Activated CD8-positive, alpha-beta T cell treated with anti-CD3 and anti-CD28 coated beads, Interleukin-2, amount 10 ng/mL, durations not matched to agents 7 days and 5 days (primary cell): ENCODE results near the gene CCDC88C. TPM values are rescaled to one million over a fixed set of nuclear protein-coding genes. Genes with fewer than 3 reads are reported as not detected.
"Not testable (repeated sequence)": the region's sequence is repeated elsewhere in the genome, so short reads cannot be mapped to it uniquely, and the experiment has no call there.

Experiments used
- ATAC-seq: fragments of 150-1000 bp; cut with Tn5 transposase; one replicate; pipeline ENCODE4 v1.10.0; 2021; ENCODE audit warnings: moderate library complexity
- CTCF ChIA-PET: fragments of 350-600 bp; sonication (Branson Sonifier 250); formaldehyde crosslinking; loops from one replicate; lab custom pipeline; 2021; ENCODE audit warnings: antibody characterized with exemption; lab: Charles Lee
- POLR2A ChIA-PET: fragments of 350-600 bp; sonication (Branson Sonifier 250); formaldehyde crosslinking; loops from one replicate; lab custom pipeline; 2021; ENCODE audit warnings: antibody characterized with exemption; lab: Charles Lee
- DNase-seq: peaks from one replicate; pipeline ENCODE4 v3.0.0-alpha.2; 2020
- H3K27ac Mint-ChIP-seq: one replicate; pipeline ENCODE4 v1.8.0; 2021; ENCODE audit warnings: mild to moderate bottlenecking, mixed read lengths
- H3K27me3 Mint-ChIP-seq: one replicate; pipeline ENCODE4 v1.8.0; 2021; ENCODE audit warnings: low read depth, mixed read lengths
- H3K36me3 Mint-ChIP-seq: one replicate; pipeline ENCODE4 v1.8.0; 2021; ENCODE audit warnings: low read depth, mixed read lengths
- H3K4me1 Mint-ChIP-seq: one replicate; pipeline ENCODE4 v1.8.0; 2021; ENCODE audit warnings: low read depth, mixed read lengths
- H3K4me3 Mint-ChIP-seq: one replicate; pipeline ENCODE4 v1.8.0; 2021; ENCODE audit warnings: mild to moderate bottlenecking, mixed read lengths
- H3K9me3 Mint-ChIP-seq: one replicate; pipeline ENCODE4 v1.8.0; 2022; ENCODE audit warnings: mixed read lengths; ENCODE audit not compliant: insufficient read depth
- total RNA-seq, 2 experiments: library from RNA; stranded (reverse); gene quantifications; one replicate each; pipeline ENCODE4 v1.2.3, GENCODE V29; 2021

CCDC88C gene
- total RNA-seq, 2 experiments from 2014 or later: 147 to 153 TPM

- DNase-seq: peak; percentile 64
- ATAC-seq: peak; percentile 42
- Mint-ChIP-seq H3K27ac (peak overlapping the region; percentile 89), H3K4me1 (peaks cover 36% of the 10 kb centered on the region), H3K27me3 (peaks cover 6% of the 10 kb centered on the region), H3K4me3 (peak overlapping the region; percentile 73), H3K36me3 (peaks cover 38% of the 10 kb centered on the region), H3K9me3 (no peaks in the 10 kb centered on the region)
- CTCF ChIA-PET: interaction anchor here (0.8 to 10.5 kb wide), 12 partner anchors 9 to 109 kb away, joined by 3 to 233 read pairs (median 10); no protein-coding TSS in a partner anchor
- POLR2A ChIA-PET: interaction anchor here (0.7 to 8.3 kb wide), 15 partner anchors 14 to 189 kb away, joined by 3 to 65 read pairs (median 9); partner anchors contain the start of gene GPR68
Measured at GRCh38 chr14:91417983-91418386, 365 bp upstream of the CCDC88C start.

DNA sequence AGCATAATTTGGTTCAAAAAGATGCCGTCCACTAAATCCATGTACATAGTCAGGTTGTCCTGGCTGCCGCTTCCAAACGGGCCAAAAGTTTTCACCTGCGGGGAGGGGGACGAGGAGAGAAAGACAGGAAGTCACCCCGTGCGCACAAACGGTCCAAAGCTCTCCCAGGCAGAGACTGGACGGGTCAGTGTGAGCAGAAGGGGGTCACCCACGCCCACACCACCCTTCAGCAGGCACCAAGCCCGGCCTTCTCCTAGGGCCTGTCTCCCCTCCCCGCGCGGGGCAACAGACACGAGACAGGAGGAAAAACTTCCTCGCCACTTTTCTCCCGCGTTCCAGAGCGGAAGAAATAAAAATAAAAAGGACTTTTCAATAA is 888 bp downstream of the CCDC88C start:
- Mint-ChIP-seq H3K4me1 (peaks cover 44% of the 10 kb centered on the region), H3K27ac (peak overlapping the region; percentile 99), H3K27me3 (peaks cover 6% of the 10 kb centered on the region), H3K4me3 (peak overlapping the region; percentile 97), H3K9me3 (no peaks in the 10 kb centered on the region), H3K36me3 (peaks cover 45% of the 10 kb centered on the region)
- no peak for ATAC-seq
- ChIA-PET POLR2A (interaction anchor here (0.7 to 8.3 kb wide), 26 partner anchors 8 to 437 kb away, joined by 3 to 65 read pairs (median 8); partner anchors contain the start of genes GPR68 and PPP4R3A), CTCF (interaction anchor here (1.0 to 10.5 kb wide), 10 partner anchors 10 to 173 kb away, joined by 4 to 233 read pairs (median 16); partner anchors contain the start of gene GPR68)
- DNase-seq: peak; percentile 46

DNA sequence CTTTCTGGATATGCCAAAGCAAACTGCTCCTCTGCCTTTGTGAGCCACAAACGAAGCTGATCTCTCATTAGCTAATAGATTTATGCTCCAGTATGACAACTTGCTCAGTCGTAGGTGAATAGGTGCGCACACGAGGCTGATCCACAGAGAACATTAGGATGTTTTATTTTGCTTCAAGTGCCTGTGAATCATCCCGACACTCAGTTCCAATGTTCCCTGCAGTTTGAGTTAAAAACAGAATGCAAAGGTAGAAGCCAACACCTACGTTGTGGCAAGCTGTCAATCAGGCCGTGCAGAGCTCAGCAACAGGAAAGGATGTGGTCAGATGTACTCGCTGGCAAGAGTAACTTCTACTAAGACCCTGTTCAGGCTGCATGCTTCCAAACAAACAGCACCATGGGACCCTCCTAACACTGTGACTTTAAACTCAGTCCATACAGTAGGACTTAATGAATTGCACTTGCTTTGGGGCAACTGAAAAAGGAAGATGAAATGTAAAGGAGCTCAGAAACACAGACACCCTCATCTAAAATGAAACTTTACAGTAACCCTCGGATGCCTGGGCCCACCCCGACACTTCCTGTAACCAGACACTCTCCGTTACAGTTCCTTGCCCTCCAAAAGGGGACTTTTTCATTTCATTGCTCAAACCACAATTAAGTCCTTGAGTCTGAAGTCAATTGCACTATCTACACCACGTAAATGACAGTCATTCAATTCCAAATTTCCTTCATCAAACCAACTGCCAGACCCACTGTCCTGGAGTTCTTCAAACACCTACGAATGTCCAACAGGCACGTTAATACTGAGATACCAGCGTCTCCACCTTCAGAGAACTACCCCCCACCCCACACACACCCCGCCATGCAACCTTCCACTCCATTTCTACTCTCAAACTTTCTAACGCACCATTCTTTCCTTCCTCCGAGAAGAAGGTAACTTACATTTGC is 1.6 kb downstream of the CCDC88C start:
- H3K27me3 Mint-ChIP-seq: peaks cover 6% of the 10 kb centered on the region
- DNase-seq (peak; percentile 87), ATAC-seq (peak; percentile 61)
- POLR2A ChIA-PET: interaction anchor here (0.7 to 8.3 kb wide), 30 partner anchors 12 to 690 kb away, joined by 3 to 65 read pairs (median 5); partner anchors contain the start of genes ATXN3, GPR68 and PPP4R3A
- H3K27ac Mint-ChIP-seq: peak overlapping the region; percentile 99
- CTCF ChIA-PET: interaction anchor here (1.0 to 10.5 kb wide), 11 partner anchors 11 to 172 kb away, joined by 4 to 233 read pairs (median 8); partner anchors contain the start of gene GPR68
- H3K4me1 Mint-ChIP-seq: peaks cover 51% of the 10 kb centered on the region
- peak overlapping the region; percentile 97 for H3K4me3 Mint-ChIP-seq
- peaks cover 50% of the 10 kb centered on the region for H3K36me3 Mint-ChIP-seq
- no peaks in the 10 kb centered on the region for H3K9me3 Mint-ChIP-seq

GRCh38 chr14:91414475-91414833 is 3.2 kb downstream of the CCDC88C start:
- CTCF ChIA-PET: interaction anchor here (1.1 to 10.5 kb wide), 6 partner anchors 13 to 92 kb away, joined by 4 to 233 read pairs (median 52); no protein-coding TSS in a partner anchor
- H3K36me3 Mint-ChIP-seq: peaks cover 64% of the 10 kb centered on the region

GRCh38 chr14:91413547-91414474 is 3.8 kb downstream of the CCDC88C start:
- CTCF ChIA-PET: interaction anchor here (1.1 to 10.5 kb wide), 8 partner anchors 12 to 161 kb away, joined by 3 to 233 read pairs (median 6); no protein-coding TSS in a partner anchor
- Mint-ChIP-seq H3K27me3 (no peaks in the 10 kb centered on the region), H3K4me1 (peaks cover 63% of the 10 kb centered on the region), H3K36me3 (peaks cover 67% of the 10 kb centered on the region), H3K27ac (peak overlapping the region; percentile 99), H3K9me3 (no peaks in the 10 kb centered on the region), H3K4me3 (peak overlapping the region; percentile 97)
- POLR2A ChIA-PET: interaction anchor here (0.7 to 8.3 kb wide), 15 partner anchors 10 to 171 kb away, joined by 3 to 65 read pairs (median 5); partner anchors contain the start of gene PPP4R3A
- ATAC-seq: no peak
- DNase-seq: peak; percentile 59

More at GRCh38 chr14:91414475-91414833, 3.2 kb downstream of the CCDC88C start:
- Mint-ChIP-seq H3K4me1 (peaks cover 64% of the 10 kb centered on the region), H3K27me3 (peaks cover 3% of the 10 kb centered on the region), H3K9me3 (no peaks in the 10 kb centered on the region), H3K4me3 (peak overlapping the region; percentile 97), H3K27ac (peak overlapping the region; percentile 99)
- DNase-seq (no peak), ATAC-seq (no peak)
- POLR2A ChIA-PET: interaction anchor here (1.1 to 8.3 kb wide), 10 partner anchors 10 to 171 kb away, joined by 3 to 65 read pairs (median 26); no protein-coding TSS in a partner anchor

GRCh38 chr14:91412939-91413338 is 4.7 kb downstream of the CCDC88C start:
- DNase-seq (no peak), ATAC-seq (no peak)
- Mint-ChIP-seq H3K27me3 (no peaks in the 10 kb centered on the region), H3K4me3 (peak overlapping the region; percentile 97), H3K9me3 (no peaks in the 10 kb centered on the region), H3K4me1 (peaks cover 69% of the 10 kb centered on the region), H3K36me3 (peaks cover 75% of the 10 kb centered on the region), H3K27ac (peak overlapping the region; percentile 99)
- POLR2A ChIA-PET: interaction anchor here (0.8 to 6.1 kb wide), 5 partner anchors 13 to 95 kb away, joined by 4 to 55 read pairs (median 5); no protein-coding TSS in a partner anchor
- CTCF ChIA-PET: interaction anchor here (1.2 to 10.5 kb wide), 5 partner anchors 12 to 160 kb away, joined by 3 to 233 read pairs (median 5); no protein-coding TSS in a partner anchor

DNA sequence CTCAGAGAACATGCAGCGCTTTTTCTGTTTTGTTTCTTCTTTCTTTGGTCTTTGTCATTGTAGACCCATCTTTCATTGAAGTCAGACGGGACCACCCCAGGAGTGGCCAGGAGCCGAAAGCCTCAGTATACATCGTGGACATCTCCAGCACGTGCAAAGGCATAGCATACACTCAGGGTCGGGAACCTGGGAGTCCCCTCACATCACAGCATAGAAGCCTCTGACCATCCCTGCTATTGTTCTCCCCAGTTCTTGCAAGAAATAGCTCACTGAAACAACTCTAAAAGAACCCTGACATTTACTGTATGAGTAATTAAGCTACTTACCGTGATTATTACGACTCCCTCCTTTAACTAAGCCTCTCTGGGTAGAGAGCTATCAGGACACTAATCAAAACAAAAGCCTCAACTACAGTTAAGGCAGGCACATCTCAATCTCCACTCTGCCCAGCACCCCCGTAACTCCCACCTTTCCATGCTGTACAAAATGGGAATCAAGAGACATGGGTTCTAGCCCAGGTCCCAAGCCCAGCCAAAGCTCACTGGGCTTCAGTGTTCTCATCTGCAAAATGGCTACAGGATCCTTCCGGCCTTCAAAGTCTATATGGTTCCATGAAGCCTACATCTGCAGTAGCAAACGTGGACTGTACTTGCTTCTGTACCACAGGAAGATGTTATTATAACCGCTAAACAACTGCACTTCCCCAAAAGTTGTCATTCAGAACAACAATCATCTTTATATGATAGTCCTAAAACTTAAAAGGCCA is 6.7 kb downstream of the CCDC88C start:
- Mint-ChIP-seq H3K27ac (peak overlapping the region; percentile 92), H3K27me3 (no peaks in the 10 kb centered on the region)
- DNase-seq: peak; percentile 45

DNA sequence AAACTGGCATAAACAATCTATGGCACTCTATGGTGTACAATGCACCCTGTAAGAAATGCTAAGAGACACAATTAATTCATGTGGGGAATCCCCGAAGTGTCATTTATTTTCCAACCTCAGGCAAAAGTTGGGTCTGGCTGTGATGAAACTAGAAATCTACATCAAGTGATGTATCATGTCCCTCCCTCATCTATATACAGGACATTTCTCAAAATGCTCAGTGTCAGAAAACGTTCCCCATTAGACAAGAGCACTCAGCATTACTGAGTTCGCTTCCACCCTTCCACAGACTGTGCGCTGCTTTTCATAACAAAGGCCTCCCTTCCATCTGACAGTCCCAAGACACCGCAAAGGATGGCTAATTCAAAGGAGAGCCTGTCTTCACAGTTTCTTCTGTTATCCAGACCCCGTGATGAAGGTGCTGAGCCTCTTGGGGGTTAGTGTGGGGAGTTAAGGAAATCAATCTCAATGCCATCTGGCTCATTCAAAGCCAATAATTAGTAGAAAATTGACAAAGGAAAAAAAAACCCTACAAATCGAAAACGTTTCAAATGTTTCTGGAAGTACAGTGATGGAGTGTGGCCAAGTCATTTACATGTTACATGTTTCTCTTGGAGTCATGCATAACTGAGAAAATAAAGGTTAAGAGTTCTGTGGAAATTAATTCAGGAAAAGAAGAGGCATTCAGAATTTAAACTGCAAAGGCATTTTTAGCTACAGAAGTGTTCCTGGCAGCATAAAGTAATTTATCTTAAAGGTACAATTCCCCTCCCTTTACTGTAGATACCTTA is 7.5 kb downstream of the CCDC88C start:
- Mint-ChIP-seq H3K27me3 (no peaks in the 10 kb centered on the region), H3K36me3 (peaks cover 83% of the 10 kb centered on the region), H3K4me1 (peaks cover 93% of the 10 kb centered on the region), H3K4me3 (peak overlapping the region; percentile 64), H3K9me3 (no peaks in the 10 kb centered on the region), H3K27ac (peak overlapping the region; percentile 92)
- ATAC-seq (peak; percentile 41), DNase-seq (no peak)
- POLR2A ChIA-PET: interaction anchor here (0.9 to 1.5 kb wide), 7 partner anchors 10 to 100 kb away, joined by 3 to 7 read pairs (median 4); no protein-coding TSS in a partner anchor
- CTCF ChIA-PET: interaction anchor here (0.8 to 1.8 kb wide), 8 partner anchors 7 to 87 kb away, joined by 3 to 22 read pairs (median 6); no protein-coding TSS in a partner anchor

More for the DNA sequence above, 6.7 kb downstream of the CCDC88C start:
- CTCF ChIA-PET: interaction anchor here (0.8 to 1.8 kb wide), 8 partner anchors 8 to 87 kb away, joined by 3 to 22 read pairs (median 6); no protein-coding TSS in a partner anchor
- ATAC-seq: peak; percentile 14
- Mint-ChIP-seq H3K36me3 (peaks cover 82% of the 10 kb centered on the region), H3K4me1 (peaks cover 88% of the 10 kb centered on the region), H3K9me3 (no peaks in the 10 kb centered on the region), H3K4me3 (peak overlapping the region; percentile 64)
- POLR2A ChIA-PET: interaction anchor here (0.5 to 1.5 kb wide), 8 partner anchors 11 to 166 kb away, joined by 3 to 7 read pairs (median 4); partner anchors contain the start of gene GPR68

GRCh38 chr14:91409240-91409639 is 8.4 kb downstream of the CCDC88C start:
- H3K27me3 Mint-ChIP-seq, H3K9me3 Mint-ChIP-seq, DNase-seq, ATAC-seq, H3K4me3 Mint-ChIP-seq: not testable (repeated sequence)
- ChIA-PET CTCF (interaction anchor here (0.8 to 1.8 kb wide), 4 partner anchors 9 to 86 kb away, joined by 3 to 6 read pairs (median 4); partner anchors contain the start of gene CCDC88C), POLR2A (interaction anchor here (0.8 to 1.3 kb wide), 3 partner anchors 8 to 82 kb away, joined by 3 to 4 read pairs (median 3); no protein-coding TSS in a partner anchor)
- Mint-ChIP-seq H3K36me3 (peaks cover 80% of the 10 kb centered on the region), H3K4me1 (peaks cover 95% of the 10 kb centered on the region), H3K27ac (peak overlapping the region; percentile 83)
